K562 (cell line): Measurements from ENCODE around the gene WFIKKN2. TPM values are rescaled to one million over a fixed set of nuclear protein-coding genes. Genes with fewer than 3 reads are reported as not detected.
A peak's percentile ranks its signal among the peaks of the same experiment; 100 is the strongest.

Source experiments
- CREB3 ChIP-seq: fragments of 450-650 bp; conservative IDR thresholded peaks from 2 replicates; pipeline ENCODE4 v1.6.1; 2016; ENCODE audit warnings: missing genetic modification characterization, low read depth, mild to moderate bottlenecking, missing compliant biosample characterization, moderate library complexity
- DEAF1 ChIP-seq: fragments of 450-650 bp; formaldehyde crosslinking; IDR thresholded peaks from 2 replicates; pipeline ENCODE4 v1.4.0; 2020; ENCODE audit warnings: mild to moderate bottlenecking, moderate library complexity
- E2F3 ChIP-seq: fragments of 250-450 bp; sonication (Bioruptor Pico); IDR thresholded peaks from 2 replicates; pipeline ENCODE4 v1.4.0; 2020; ENCODE audit warnings: mild to moderate bottlenecking
- FOXK1 ChIP-seq: sonication (generic); formaldehyde crosslinking; IDR thresholded peaks from 2 replicates; pipeline ENCODE4 v1.8.0; 2022; ENCODE audit warnings: missing genetic modification reagents, mild to moderate bottlenecking, borderline replicate concordance
- KDM5B ChIP-seq: fragments of 200-600 bp; sonication (generic); IDR thresholded peaks from 2 replicates; pipeline ENCODE4 v1.6.1; 2012; ENCODE audit warnings: low read depth, mild to moderate bottlenecking, moderate library complexity, low read length, control low read depth, inconsistent platforms; ENCODE audit not compliant: insufficient replicate concordance
- MTA1 ChIP-seq: fragments of 450-650 bp; IDR thresholded peaks from 2 replicates; pipeline ENCODE4 v1.6.1; 2017; ENCODE audit warnings: borderline replicate concordance
- RCOR1 ChIP-seq, 2 experiments: IDR thresholded peaks; 2 replicates each; pipeline ENCODE4 v1.6.1; 2012; ENCODE audit warnings: low read depth in 2 of 2, low read length in 2 of 2, borderline replicate concordance in 1 of 2, improper control_type of control experiment in 1 of 2
- REST ChIP-seq, 2 experiments: fragments of 450-650 bp; formaldehyde crosslinking in 1 of 2; IDR thresholded peaks; 2 replicates each; pipeline versions ENCODE4 v1.4.0 to v1.6.1; 2014 to 2020; ENCODE audit warnings: mild to moderate bottlenecking in 2 of 2, borderline replicate concordance in 1 of 2, low read depth in 1 of 2
- SMC3 ChIP-seq: conservative IDR thresholded peaks from 2 replicates; pipeline ENCODE4 v1.6.1; 2011; ENCODE audit warnings: low read depth, low read length, improper control_type of control experiment; ENCODE audit not compliant: insufficient read depth
- VEZF1 ChIP-seq: fragments of 200-800 bp; sonication (Bioruptor generic); IDR thresholded peaks from 2 replicates; pipeline ENCODE4 v1.6.1; 2017; ENCODE audit warnings: missing genetic modification characterization, missing compliant biosample characterization
- ZFP36 ChIP-seq: fragments of 150-350 bp; IDR thresholded peaks from 2 replicates; pipeline ENCODE4 v1.6.1; 2018; ENCODE audit warnings: low read length, low read depth; ENCODE audit not compliant: partially characterized antibody
- ZNF197 ChIP-seq: fragments of 200-800 bp; sonication (Bioruptor generic); IDR thresholded peaks from 2 replicates; pipeline ENCODE4 v1.6.1; 2016; ENCODE audit warnings: low read depth, missing genetic modification characterization, missing compliant biosample characterization
- ZNF316 ChIP-seq: fragments of 450-650 bp; IDR thresholded peaks from 2 replicates; pipeline ENCODE4 v1.6.1; 2016
- ZNF589 ChIP-seq: fragments of 200-800 bp; sonication (Bioruptor generic); IDR thresholded peaks from 2 replicates; pipeline ENCODE4 v1.6.1; 2016; ENCODE audit warnings: low read depth, missing genetic modification characterization, missing compliant biosample characterization
- polyA plus RNA-seq, 8 experiments: library from polyadenylated mRNA; depleted of rRNA in 4 of 8; stranded (reverse) in 5 of 8; unstranded in 3 of 8; fragments of >200 nt; fragmentation: Nextera tagmentation in 2 of 8; fragmentation: Illumina TruSeq in 1 of 8; extraction: Ambion mirVana in 2 of 8; extraction: Trizol in 1 of 8; gene quantifications; 2 replicates each; pipeline versions ENCODE4 v1.2.1 to v1.2.3, GENCODE V29; 2011 to 2014; ENCODE audit warnings: inconsistent platforms in 1 of 8, missing spikeins in 1 of 8
- total RNA-seq, 7 experiments: library from RNA; depleted of rRNA in 6 of 7; stranded (reverse); fragments of >200 nt in 6 of 7; fragmentation: Illumina TruSeq in 2 of 7; extraction: Trizol in 2 of 7; gene quantifications; 2 replicates each; pipeline versions ENCODE4 v1.2.1 to v1.2.3, GENCODE V29; 2011 to 2021; ENCODE audit warnings: low replicate concordance in 1 of 7

WFIKKN2 gene
- total and polyA plus RNA-seq, 9 of the 15 experiments (the other 6 are each of a cell fraction or from before 2014, with no cell fraction given) = 0.07 TPM; not detected in 8

- peak; percentile 68 for TF ChIP-seq DEAF1 (CRISPR knock-in tag)
- peak; percentile 42; the same call in 1 of the 2 replicates for TF ChIP-seq VEZF1 (CRISPR knock-in tag)
- TF ChIP-seq E2F3 (CRISPR knock-in tag) = no peak
- TF ChIP-seq MTA1 = no peak
- no peak for TF ChIP-seq ZNF197
- peak; percentile 20 for TF ChIP-seq ZFP36
- TF ChIP-seq KDM5B = no peak
- TF ChIP-seq ZNF316 = no peak
- no peak for TF ChIP-seq ZNF589 (CRISPR knock-in tag)
- peak; percentile 93 for TF ChIP-seq SMC3
- no peak for TF ChIP-seq CREB3 (tag)
- TF ChIP-seq FOXK1 (CRISPR knock-in tag) = no peak
- peak; percentile 89 for TF ChIP-seq REST (IDR thresholded peaks at IDR 0.05; ENCODE audit: borderline replicate concordance)
- TF ChIP-seq REST (CRISPR knock-in tag; IDR thresholded peaks at IDR 0.05; ENCODE audit: low read depth) = no peak
- TF ChIP-seq RCOR1 (IDR thresholded peaks at IDR 0.05; ENCODE audit: borderline replicate concordance in 1 of 2, low read depth in 2 of 2, low read length in 2 of 2) = peak in 1 of 2 experiments; percentile 50; a peak in 1 of 4 replicates
- TF ChIP-seq, all 486 proteins: peak for 13
Measured at GRCh38 chr17:50841949-50842354, 6.6 kb downstream of the WFIKKN2 start (continued).
